Stimulated activated CD8-positive, alpha-beta memory T cell treated with anti-CD3 and anti-CD28 coated beads, Interleukin-4, amount 100 ng/mL, for 1 hour (primary cell): ENCODE results near the gene PINLYP.

Experiments
- DNase-seq, 2 donors: peaks; one replicate each; pipeline ENCODE4 v3.0.0-alpha.2; 2020; ENCODE audit warnings: low read depth in 2 of 2, low spot score in 1 of 2

The PINLYP gene

DNA sequence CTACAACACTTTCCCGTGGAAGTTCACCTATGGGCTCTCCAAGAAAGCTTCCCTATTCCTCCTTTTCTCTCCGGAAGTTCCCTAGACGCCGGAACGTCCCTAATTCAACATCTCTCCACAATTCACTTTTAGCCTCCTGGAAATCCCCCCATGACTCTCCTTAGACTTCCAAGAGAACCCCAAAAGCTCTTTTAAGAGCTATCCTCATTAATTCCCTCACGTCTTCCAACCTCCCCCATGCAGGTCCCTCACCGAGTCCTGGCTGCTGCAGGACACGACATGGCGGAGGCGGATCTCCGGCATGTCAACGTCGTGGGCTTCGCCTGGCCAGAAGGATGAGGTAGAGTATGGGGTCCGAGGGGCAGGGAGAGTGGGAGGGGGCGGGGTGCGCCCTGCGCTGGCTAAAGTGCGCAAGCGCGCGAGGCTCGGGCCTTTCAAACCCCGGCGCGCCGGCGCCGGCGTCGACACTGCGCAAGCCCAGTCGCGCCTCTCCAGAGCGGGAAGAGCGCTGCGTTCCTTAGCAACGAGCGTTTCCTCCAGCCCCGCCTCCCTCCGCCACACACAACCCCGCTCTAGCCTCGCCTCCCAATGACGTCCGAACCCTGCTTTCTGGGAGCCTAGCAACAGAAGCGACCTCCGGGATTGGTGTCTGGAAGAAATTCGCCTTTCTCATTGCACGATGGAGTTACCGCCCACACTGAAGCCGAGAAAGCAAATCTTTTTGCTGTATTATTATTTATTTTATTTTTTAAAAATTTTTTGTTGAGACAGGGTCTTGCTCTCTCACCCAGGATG is at the start of gene PINLYP, which contains the start of gene XRCC1:
PINLYP (plus strand) TSS at position 646 of the 795 bp plus-strand sequence. CDS start 1,391 bp downstream, outside the sequence.
XRCC1 (minus strand) TSS at position 372 of the 795 bp plus-strand sequence; CDS start at position 303, 69 bp downstream.
- peak; percentile 87 to 93 for DNase-seq

DNA sequence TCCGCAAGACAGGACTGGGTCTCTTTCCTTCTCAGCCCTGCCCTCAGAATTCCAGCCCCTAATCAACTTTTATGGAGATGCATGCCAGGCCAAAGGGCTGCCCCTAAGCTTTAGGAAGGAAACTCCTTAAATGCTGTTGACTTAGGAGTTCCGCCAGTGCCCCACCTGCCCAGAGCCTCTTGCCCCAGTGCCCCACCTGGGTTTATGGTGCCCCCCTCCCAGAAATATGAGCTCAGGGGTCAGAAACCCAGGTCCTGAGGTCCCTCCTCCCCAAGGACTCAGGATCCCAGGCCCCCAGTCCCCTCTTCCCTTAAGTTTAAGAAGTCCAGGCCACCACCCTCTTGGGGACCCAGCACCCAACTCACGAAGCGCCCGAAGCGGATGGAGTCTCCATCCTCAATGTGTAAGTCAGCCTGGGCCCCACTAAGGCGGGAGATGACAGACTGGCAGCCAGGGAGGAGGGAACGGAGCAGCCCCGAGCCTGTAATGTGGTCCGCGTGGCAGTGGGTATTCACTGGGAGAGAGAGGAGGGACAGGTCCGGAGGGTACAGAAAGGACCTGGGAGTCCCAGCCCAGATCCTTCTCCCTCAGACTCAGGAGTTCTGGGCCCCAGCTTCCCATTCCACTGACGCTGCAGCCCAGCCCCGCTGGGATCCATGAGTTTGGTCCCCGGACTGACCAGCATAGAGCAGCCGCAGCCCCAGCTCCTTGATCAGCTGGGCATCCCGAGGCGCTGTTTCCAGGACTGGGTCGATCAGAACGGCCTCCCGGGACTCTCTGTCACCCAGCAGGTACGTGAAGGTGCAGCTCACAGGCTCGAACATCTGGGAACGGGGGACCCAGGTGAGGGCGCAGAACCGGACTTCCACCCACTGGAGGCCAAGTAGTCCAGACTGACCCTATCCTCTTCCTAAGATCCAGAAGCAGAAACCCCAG is 49.5 kb upstream of the PINLYP start:
- DNase-seq = no peak

- peak in 1 of 2 donors; percentile 52 for DNase-seq
Observed at GRCh38 chr19:43526884-43527859, 48.4 kb upstream of the PINLYP start, which contains the start of gene ETHE1. TSS of gene ETHE1 (minus strand) at chr19:43527201. CDS start at chr19:43527177, 24 bp downstream.

DNA sequence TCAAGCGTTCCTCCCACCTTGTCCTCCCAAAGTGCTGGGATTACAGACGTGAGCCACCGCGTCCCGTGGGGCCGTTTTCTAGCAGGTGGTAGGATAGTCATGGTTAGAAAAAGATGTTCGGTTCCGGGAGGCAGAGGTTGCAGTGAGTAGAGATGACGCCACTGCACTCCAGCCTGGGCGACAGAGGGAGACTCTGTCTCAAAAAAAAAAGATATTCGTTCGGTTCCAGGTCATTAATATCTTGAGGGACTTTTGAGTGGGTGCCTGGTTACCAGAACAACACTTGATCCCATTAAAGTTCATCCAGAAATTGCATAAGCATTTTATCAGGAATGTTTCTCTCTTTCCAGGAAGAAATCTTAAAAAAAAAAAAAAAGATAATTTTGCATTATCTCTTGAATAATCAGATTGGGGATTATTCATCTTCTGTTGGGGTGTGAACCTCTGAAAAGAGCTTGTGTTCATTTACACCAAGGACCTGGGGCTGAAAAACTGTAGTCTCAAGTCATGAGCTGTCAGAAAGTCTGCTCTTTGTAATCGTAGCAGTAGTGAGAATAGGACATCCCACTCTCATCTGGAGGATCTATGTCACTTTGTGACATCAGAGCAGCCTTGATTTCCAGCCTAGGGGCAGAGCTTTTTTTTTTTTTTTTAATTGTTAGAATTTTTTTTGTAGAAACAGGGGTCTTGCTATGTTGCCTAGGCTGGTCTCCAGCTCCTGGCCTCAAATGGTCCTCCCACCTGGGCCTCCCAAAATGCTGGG is 47.6 kb upstream of the PINLYP start:
- DNase-seq = no peak

GRCh38 chr19:43532571-43532961 is 43.0 kb upstream of the PINLYP start:
- no peak for DNase-seq

DNA sequence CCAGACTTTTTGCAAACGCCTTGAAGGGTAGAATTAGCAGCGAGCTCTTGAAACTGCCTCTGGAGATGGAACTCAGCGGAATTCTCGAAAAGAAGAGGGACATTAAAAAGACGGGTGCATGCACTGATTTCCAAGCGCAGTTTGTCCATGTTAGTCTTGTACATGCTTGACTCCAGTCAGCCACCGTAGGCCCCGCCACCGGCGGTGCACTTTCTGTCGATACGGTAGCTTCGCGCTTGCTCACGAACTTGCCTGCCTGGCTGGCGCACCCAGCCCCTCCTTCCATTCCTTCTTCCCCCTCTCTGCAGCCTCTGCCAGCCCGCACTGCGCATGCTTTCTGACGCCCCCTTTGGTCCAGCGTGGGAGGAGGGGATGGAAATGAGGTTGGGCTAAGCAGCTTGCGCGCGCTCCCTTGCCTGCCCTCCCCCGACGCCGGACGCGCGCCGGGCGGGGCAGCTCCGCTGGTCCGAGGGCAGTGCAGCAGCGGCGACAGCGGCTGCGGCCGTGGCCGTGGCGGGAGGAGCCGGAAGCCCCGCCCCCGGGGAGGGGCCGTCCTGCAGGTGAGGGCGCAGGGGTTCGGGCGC is 42.5 kb upstream of the PINLYP start, which contains the start of gene ZNF575:
ZNF575 (plus strand) TSS at position 227 of the 584 bp plus-strand sequence. CDS start 1,235 bp downstream, outside the sequence.
- DNase-seq = peak; percentile 50 to 72

- peak; percentile 76 to 86 for DNase-seq
Observed at GRCh38 chr19:43533546-43534304, 41.9 kb upstream of the PINLYP start.

DNA sequence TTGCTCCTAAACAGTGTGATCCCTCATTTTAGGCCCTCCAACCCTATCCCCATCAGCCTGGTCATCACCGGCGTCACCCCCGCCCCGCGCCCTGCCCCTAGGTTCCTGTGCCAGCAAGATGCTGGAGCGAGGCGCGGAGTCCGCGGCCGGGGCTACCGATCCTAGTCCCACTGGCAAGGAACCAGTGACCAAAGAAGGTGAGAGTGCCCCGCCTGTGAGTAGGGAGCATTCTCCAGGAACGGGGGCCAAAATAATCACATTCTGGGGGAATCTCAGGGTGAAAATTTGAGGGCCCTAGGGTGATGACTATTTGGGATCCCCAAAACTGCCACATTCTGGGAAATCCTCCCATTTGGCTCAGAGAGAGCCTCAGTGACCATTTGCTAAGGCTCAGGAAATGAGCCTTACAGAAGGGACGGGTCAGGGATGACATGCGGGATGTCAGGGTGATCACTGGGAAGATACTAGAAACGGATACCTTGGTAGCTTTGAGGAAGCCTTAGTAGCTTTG is 41.2 kb upstream of the PINLYP start:
- no peak for DNase-seq

- no peak for DNase-seq
Observed at GRCh38 chr19:43534816-43535761, 40.5 kb upstream of the PINLYP start.

GRCh38 chr19:43538922-43539321 is 36.7 kb upstream of the PINLYP start:
- DNase-seq = no peak

GRCh38 chr19:43540381-43540780 is 35.2 kb upstream of the PINLYP start:
- DNase-seq = no peak

GRCh38 chr19:43541920-43542650 is 33.5 kb upstream of the PINLYP start:
- DNase-seq = no peak

- no peak for DNase-seq
Observed at GRCh38 chr19:43544077-43544476, 31.5 kb upstream of the PINLYP start.

- DNase-seq = no peak
Observed at GRCh38 chr19:43545276-43545675, 30.3 kb upstream of the PINLYP start.

- no peak for DNase-seq
Observed at GRCh38 chr19:43545981-43546380, 29.6 kb upstream of the PINLYP start.

GRCh38 chr19:43546581-43546980 is 29.0 kb upstream of the PINLYP start:
- DNase-seq = no peak
